T-helper 1 cell treated with Interleukin-12 subunit alpha and Interleukin-12 subunit beta and Interleukin-4 antibody, amounts not matched to agents 30 μg/mL and 1 μg/mL, for 36 hours (primary cell): Measurements from ENCODE around the gene COG5.

Experiments used
- H3K27ac Mint-ChIP-seq: one replicate; pipeline ENCODE4 v1.8.0; 2021; ENCODE audit warnings: mild to moderate bottlenecking, mixed read lengths
- H3K27me3 Mint-ChIP-seq: one replicate; pipeline ENCODE4 v1.8.0; 2021; ENCODE audit warnings: low read depth, mixed read lengths
- H3K36me3 Mint-ChIP-seq: one replicate; pipeline ENCODE4 v1.8.0; 2021; ENCODE audit warnings: low read depth, mixed read lengths
- H3K4me1 Mint-ChIP-seq: one replicate; pipeline ENCODE4 v1.8.0; 2021; ENCODE audit warnings: low read depth, mixed read lengths
- H3K4me3 Mint-ChIP-seq: one replicate; pipeline ENCODE4 v1.8.0; 2021; ENCODE audit warnings: mild to moderate bottlenecking, moderate library complexity, mixed read lengths
- H3K9me3 Mint-ChIP-seq: one replicate; pipeline ENCODE4 v1.8.0; 2021; ENCODE audit warnings: mixed read lengths

Gene COG5

GRCh38 chr7:107392830-107393229 lies 170.9 kb downstream of the COG5 start:
- Mint-ChIP-seq H3K9me3 (no peaks in the 10 kb centered on the region), H3K4me1 (no peaks in the 10 kb centered on the region), H3K27me3 (no peaks in the 10 kb centered on the region), H3K36me3 (peaks cover 5% of the 10 kb centered on the region), H3K4me3 (no peak overlapping the region), H3K27ac (no peak overlapping the region)

DNA sequence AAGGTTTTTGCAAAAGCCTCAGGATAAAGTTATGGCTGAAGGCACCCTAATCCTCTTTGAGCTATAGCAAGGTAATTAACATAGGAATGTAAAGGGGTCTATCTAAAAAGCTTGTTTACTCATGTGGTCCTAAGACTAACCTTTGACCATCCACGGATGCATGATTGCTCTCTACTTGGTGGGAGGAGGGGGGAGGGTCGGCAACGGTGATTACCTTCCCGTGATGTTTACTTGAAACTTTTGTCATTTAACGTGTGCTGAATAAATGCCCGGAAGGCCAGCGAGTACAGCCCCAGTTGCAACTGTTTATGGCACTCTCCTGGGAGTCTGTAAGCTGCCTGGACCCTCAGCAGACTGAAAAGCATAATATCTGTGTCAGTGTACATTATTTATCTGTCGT lies 172.8 kb downstream of the COG5 start:
- no peaks in the 10 kb centered on the region for H3K9me3 Mint-ChIP-seq
- H3K27ac Mint-ChIP-seq: no peak overlapping the region
- peaks cover 4% of the 10 kb centered on the region for H3K36me3 Mint-ChIP-seq
- no peak overlapping the region for H3K4me3 Mint-ChIP-seq
- no peaks in the 10 kb centered on the region for H3K27me3 Mint-ChIP-seq
- no peaks in the 10 kb centered on the region for H3K4me1 Mint-ChIP-seq

GRCh38 chr7:107388604-107389003 lies 175.1 kb downstream of the COG5 start:
- Mint-ChIP-seq H3K27ac (no peak overlapping the region), H3K4me1 (no peaks in the 10 kb centered on the region), H3K36me3 (no peaks in the 10 kb centered on the region), H3K27me3 (no peaks in the 10 kb centered on the region), H3K9me3 (no peaks in the 10 kb centered on the region), H3K4me3 (no peak overlapping the region)

GRCh38 chr7:107387573-107388219 lies 176.0 kb downstream of the COG5 start:
- Mint-ChIP-seq H3K9me3 (no peaks in the 10 kb centered on the region), H3K36me3 (no peaks in the 10 kb centered on the region), H3K27ac (no peak overlapping the region), H3K4me3 (no peak overlapping the region), H3K4me1 (no peaks in the 10 kb centered on the region), H3K27me3 (no peaks in the 10 kb centered on the region)

GRCh38 chr7:107387128-107387527 lies 176.6 kb downstream of the COG5 start:
- no peaks in the 10 kb centered on the region for H3K4me1 Mint-ChIP-seq
- H3K27me3 Mint-ChIP-seq: no peaks in the 10 kb centered on the region
- H3K36me3 Mint-ChIP-seq: no peaks in the 10 kb centered on the region
- H3K4me3 Mint-ChIP-seq: no peak overlapping the region
- no peaks in the 10 kb centered on the region for H3K9me3 Mint-ChIP-seq
- no peak overlapping the region for H3K27ac Mint-ChIP-seq

DNA sequence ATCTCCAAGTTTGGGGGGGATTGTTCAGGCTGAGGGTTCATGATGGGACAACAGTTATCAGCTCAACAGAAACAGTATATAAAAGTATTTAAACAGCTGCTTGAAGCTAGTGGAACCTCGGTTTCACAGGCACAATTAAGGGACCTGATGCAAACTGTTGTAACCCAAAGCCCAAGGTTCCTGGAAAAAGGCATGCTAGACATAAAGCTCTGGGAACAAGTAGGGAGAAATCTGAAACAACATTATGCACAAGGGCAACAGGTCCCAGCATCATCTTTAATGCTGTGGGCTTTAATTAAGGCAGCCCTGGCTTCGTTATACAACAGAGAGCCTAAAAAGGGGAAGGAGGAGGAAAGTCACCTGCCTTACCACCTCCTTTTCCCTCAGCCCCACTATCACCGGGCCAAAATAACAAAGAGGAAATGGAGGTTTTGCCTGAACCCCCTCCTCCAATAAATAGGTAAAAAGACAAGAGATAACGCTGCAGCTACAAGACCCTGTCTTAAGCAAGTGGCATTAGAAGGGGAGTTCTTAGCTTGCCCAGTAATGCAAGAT lies 177.1 kb downstream of the COG5 start:
- Mint-ChIP-seq H3K9me3 (no peaks in the 10 kb centered on the region), H3K27ac (no peak overlapping the region), H3K27me3 (no peaks in the 10 kb centered on the region), H3K4me1 (no peaks in the 10 kb centered on the region), H3K4me3 (no peak overlapping the region), H3K36me3 (no peaks in the 10 kb centered on the region)

DNA sequence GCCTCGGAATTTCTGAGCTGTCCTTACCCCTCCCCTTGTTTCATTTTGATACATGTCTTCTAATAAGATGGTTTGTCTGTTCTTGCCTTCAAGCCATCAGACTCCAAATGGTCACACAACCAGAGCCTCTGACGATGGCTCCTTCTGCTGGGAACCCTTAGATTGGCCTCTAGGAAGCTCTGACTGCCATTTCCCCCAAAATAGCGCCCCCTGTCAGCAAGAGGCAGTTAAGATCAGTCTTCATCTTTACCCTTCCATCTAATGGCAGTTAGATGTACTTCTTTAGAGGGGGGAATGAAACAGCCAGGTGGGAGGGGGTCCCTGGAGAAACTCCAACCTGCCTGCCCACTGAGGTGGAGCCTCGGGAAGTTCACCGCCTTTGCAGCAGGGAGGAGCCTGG lies 179.7 kb downstream of the COG5 start:
- H3K4me3 Mint-ChIP-seq: no peak overlapping the region
- no peaks in the 10 kb centered on the region for H3K4me1 Mint-ChIP-seq
- no peaks in the 10 kb centered on the region for H3K9me3 Mint-ChIP-seq
- no peak overlapping the region for H3K27ac Mint-ChIP-seq
- no peaks in the 10 kb centered on the region for H3K27me3 Mint-ChIP-seq
- no peaks in the 10 kb centered on the region for H3K36me3 Mint-ChIP-seq

DNA sequence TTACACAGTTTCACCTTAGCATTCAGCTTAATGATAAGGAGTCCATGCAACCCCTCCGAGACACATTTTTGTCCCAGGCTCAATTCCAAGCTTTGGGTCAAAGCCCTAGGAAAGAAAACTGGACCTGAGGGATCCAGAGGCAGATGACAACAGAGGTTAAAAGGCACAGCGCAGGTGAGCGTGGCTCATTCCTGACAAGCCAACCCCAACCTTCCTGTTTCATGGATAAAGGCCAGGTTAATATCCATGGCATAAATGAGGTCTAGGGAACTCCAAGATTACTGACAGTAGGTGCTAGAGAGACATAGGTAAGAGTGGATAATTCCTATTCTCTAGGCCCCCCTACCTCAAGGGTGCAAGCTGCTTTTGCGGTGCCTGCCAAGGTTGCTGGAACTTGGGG lies 180.5 kb downstream of the COG5 start:
- H3K4me1 Mint-ChIP-seq: no peaks in the 10 kb centered on the region
- no peak overlapping the region for H3K27ac Mint-ChIP-seq
- H3K27me3 Mint-ChIP-seq: no peaks in the 10 kb centered on the region
- no peak overlapping the region for H3K4me3 Mint-ChIP-seq
- no peaks in the 10 kb centered on the region for H3K9me3 Mint-ChIP-seq
- H3K36me3 Mint-ChIP-seq: no peaks in the 10 kb centered on the region

DNA sequence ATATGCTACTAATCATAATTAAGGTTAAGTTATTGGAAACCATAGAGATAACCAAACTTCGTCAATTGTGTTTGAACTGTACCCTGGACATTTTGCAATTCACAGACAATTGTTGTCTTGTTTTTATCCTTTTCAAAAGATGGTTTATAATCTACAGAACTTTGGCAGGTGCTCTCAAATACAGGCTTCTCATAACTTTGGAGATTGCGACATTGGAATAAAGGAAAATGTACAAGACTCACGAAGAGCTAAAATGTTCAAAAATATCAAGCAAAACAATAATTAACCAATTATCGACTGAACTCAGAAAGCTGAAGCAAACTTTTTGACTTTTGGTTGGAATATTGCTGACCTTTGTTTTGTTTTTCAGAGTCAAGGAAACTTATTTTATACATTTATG lies 182.3 kb downstream of the COG5 start:
- no peak overlapping the region for H3K27ac Mint-ChIP-seq
- no peaks in the 10 kb centered on the region for H3K27me3 Mint-ChIP-seq
- no peaks in the 10 kb centered on the region for H3K36me3 Mint-ChIP-seq
- no peaks in the 10 kb centered on the region for H3K9me3 Mint-ChIP-seq
- H3K4me3 Mint-ChIP-seq: no peak overlapping the region
- no peaks in the 10 kb centered on the region for H3K4me1 Mint-ChIP-seq

DNA sequence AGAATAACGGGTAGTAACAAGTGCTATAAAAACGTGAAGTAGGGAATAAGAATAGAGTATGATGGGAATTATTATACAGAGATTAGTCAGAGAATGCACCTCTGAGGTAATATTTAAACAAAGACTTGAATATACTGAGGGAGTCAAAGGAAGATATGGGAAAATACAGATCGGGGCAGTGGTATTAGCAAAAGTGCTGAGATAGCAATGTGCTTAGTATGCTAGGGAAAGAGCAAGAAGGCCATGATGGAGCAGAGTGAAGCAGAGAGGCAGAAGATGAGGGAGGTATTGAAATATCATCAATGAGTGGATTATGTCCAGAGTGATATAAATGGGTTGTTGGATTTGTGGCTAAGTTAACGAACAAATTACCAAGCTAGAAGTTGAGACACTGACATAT lies 190.4 kb downstream of the COG5 start:
- Mint-ChIP-seq H3K9me3 (no peaks in the 10 kb centered on the region), H3K27me3 (no peaks in the 10 kb centered on the region), H3K27ac (no peak overlapping the region), H3K4me3 (no peak overlapping the region), H3K36me3 (no peaks in the 10 kb centered on the region), H3K4me1 (no peaks in the 10 kb centered on the region)

DNA sequence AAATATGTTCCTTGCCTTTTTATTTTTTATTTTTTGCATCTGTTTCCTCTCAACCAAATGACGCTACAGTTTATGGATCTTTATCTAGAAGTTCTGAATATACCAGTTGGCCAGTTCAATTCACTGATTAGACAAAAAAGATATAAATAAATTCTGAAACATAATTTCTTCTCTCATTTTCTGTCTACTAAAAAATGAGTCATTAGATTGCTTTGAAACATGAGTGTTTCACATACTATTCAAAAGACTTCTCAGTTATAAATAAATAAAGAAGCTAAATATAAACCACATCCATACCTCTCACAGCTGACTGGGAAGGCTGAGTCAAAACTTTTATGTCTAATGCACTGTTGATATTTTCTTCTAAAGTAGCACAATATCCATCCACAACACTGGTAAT lies 191.4 kb downstream of the COG5 start:
- Mint-ChIP-seq H3K4me3 (no peak overlapping the region), H3K27ac (no peak overlapping the region), H3K27me3 (no peaks in the 10 kb centered on the region), H3K9me3 (no peaks in the 10 kb centered on the region), H3K36me3 (peaks cover 3% of the 10 kb centered on the region), H3K4me1 (no peaks in the 10 kb centered on the region)

DNA sequence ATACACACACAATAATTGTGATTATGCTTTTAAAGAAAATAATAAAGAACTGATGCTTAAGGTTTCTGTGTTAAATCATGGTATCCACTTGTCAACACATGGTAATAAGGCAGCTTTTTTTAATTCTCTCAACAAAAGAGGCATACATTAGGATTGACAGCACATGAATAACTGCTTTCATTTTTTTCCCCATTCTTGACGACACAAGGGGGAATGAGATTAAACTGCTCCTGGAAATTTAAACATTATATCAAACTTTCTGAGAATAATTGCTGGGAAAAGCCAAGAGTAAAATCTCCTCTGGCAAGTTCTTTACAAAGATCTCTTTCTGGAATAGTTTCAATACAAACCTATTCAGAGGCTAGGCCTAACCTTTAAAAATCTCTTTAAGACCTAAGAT lies 192.9 kb downstream of the COG5 start:
- H3K27ac Mint-ChIP-seq: no peak overlapping the region
- no peak overlapping the region for H3K4me3 Mint-ChIP-seq
- H3K9me3 Mint-ChIP-seq: no peaks in the 10 kb centered on the region
- peaks cover 3% of the 10 kb centered on the region for H3K36me3 Mint-ChIP-seq
- no peaks in the 10 kb centered on the region for H3K27me3 Mint-ChIP-seq
- no peaks in the 10 kb centered on the region for H3K4me1 Mint-ChIP-seq

DNA sequence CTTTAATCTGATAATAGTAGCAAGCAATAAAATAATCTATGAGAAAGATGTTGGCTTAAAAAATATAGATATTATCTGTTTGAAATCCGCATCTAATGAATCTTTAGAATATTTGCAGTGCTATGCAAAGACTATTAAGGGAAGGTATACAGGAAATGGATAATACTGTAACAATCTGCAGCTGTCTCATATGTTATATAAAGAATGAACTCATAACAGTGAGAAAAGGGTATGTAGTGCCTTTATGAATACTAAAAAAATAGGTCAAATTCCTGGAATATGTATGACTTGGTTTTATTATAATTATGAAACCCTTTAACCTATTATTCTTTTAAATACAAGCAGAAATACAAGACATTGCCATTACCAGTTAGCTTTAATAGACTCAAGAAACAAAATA lies 198.9 kb downstream of the COG5 start:
- Mint-ChIP-seq H3K27me3 (no peaks in the 10 kb centered on the region), H3K36me3 (peaks cover 24% of the 10 kb centered on the region), H3K9me3 (peaks cover 14% of the 10 kb centered on the region), H3K4me1 (no peaks in the 10 kb centered on the region), H3K27ac (no peak overlapping the region), H3K4me3 (no peak overlapping the region)

DNA sequence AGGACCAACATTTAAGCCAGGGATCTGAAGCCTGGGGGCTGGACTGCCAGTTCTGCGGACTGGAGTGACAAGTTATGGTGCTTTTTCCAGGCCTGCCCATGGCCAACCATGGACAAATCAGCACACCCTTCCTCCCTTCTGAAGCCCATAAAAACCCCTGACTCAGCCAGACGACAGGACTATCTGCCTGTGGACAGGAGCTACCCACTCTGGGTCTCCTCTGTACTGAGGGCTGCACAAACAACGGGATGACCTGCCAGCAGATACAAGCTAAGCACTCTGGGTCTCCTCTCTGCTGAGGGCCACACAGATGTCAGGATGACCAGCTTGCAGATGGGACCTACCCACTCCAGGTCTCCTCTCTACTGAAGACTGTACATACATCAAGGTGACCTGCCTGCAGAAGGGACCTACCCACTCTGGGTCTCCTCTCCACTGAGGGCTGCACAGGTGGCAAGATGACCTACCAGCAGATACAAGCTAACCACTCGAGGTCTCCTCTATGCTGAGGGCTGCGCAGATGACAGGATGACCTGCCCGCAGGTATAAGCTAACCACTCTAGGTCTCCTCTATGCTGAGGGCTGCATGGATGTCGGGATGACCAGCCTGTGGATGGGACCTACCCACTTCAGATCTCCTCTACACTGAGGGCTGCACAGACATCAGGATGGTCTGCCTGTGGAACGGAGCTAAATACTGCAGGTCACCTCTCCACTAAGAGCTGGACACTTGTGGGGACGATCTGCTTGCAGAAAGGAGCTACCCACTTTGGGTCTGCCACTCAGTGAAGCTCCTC lies 204.0 kb downstream of the COG5 start:
- H3K27ac Mint-ChIP-seq: no peak overlapping the region
- peaks cover 26% of the 10 kb centered on the region for H3K36me3 Mint-ChIP-seq
- H3K9me3 Mint-ChIP-seq: peaks cover 15% of the 10 kb centered on the region
- no peaks in the 10 kb centered on the region for H3K4me1 Mint-ChIP-seq
- H3K4me3 Mint-ChIP-seq: no peak overlapping the region
- no peaks in the 10 kb centered on the region for H3K27me3 Mint-ChIP-seq

DNA sequence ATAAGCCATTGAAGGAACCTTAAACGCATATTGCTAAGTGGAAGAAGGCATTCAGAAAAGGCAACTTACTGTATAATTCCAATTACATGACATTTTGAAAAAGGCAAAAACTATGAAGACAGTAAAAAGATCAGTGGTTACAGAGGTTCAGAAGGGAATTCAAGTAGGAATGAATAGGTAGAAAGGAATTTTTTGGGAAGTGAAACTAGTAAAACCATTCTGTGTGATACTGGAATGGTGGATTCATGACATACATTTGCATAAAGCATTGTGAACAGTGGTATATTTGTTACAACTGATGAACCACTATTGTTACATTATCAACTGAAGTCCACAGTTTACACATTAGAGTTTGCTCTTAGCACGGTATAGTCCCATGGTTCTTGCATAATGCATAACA lies 208.1 kb downstream of the COG5 start:
- Mint-ChIP-seq H3K36me3 (peaks cover 15% of the 10 kb centered on the region), H3K27me3 (no peaks in the 10 kb centered on the region), H3K4me1 (no peaks in the 10 kb centered on the region), H3K27ac (no peak overlapping the region), H3K9me3 (peaks cover 9% of the 10 kb centered on the region), H3K4me3 (no peak overlapping the region)
